Left lung (tissue), 10 donors: ENCODE measurements around the gene MSX1. TPM values are rescaled to one million over a fixed set of nuclear protein-coding genes. Genes with fewer than 3 reads are reported as not detected.

Experiments
- ATAC-seq: fragments of 200-7000 bp; cut with Tn5 transposase; one replicate; pipeline ENCODE4 v1.9.1; 2020; ENCODE audit warnings: moderate library complexity
- DNase-seq, 4 donors: peaks; one replicate each; pipeline ENCODE4 v3.0.0-alpha.2; 2013 to 2020
- H3K27ac ChIP-seq, 2 donors: fragments of 200-600 bp; sonication (generic) in 1 of 2; one replicate each; pipeline versions ENCODE4 v1.5.0 to v1.8.0; 2020 to 2021
- H3K27me3 ChIP-seq, 2 donors: fragments of 200-600 bp; sonication (generic) in 1 of 2; one replicate each; pipeline versions ENCODE4 v1.5.0 to v1.8.0; 2020 to 2021
- H3K36me3 ChIP-seq, 2 donors: fragments of 200-600 bp; sonication (generic) in 1 of 2; one replicate each; pipeline versions ENCODE4 v1.5.0 to v1.8.0; 2020 to 2021
- H3K4me1 ChIP-seq, 2 donors: fragments of 200-600 bp; one replicate each; pipeline ENCODE4 v1.8.0; 2021
- H3K4me3 ChIP-seq, 2 donors: fragments of 200-600 bp; sonication (generic) in 1 of 2; one replicate each; pipeline versions ENCODE4 v1.5.0 to v1.8.0; 2020 to 2021; ENCODE audit warnings: mild to moderate bottlenecking in 1 of 2
- H3K9me3 ChIP-seq, 2 donors: fragments of 200-600 bp; sonication (generic) in 1 of 2; one replicate each; pipeline versions ENCODE4 v1.5.0 to v1.8.0; 2020 to 2021
- CTCF ChIP-seq, 2 donors: fragments of 200-600 bp; sonication (generic) in 1 of 2; IDR thresholded peaks; one replicate each; pipeline versions ENCODE4 v1.5.0 to v1.8.0; 2021; ENCODE audit warnings: antibody characterized with exemption in 2 of 2
- intact Hi-C, 2 donors: fragments of 100-400 bp; cut with DNase I; formaldehyde crosslinking; loops; one replicate each; pipeline versions ENCODE4 v1.11.2 to v1.14.2; 2022
- polyA plus RNA-seq, 6 donors: library from polyadenylated mRNA; unstranded; fragments of 120-200 nt; gene quantifications; one replicate each; pipeline ENCODE4 v1.2.1, GENCODE V29; 2013; ENCODE audit not compliant: insufficient read length in 6 of 6
- total RNA-seq, 2 donors: library from RNA; stranded (reverse); fragmentation: NEBNext Ultra II Directional; extraction: Animal tissue kit (Norgen Biotek cat#: 25700); gene quantifications; one replicate each; pipeline ENCODE4 v1.2.1, GENCODE V29; 2021
- donor health status: DM: no; HTN: yes; CAD: no.
- donor health status: DM: no; HTN: no; CAD: no.

The MSX1 gene
- total and polyA plus RNA-seq, 8 donors = 1.2 to 4.2 (median 2.0) TPM

DNA sequence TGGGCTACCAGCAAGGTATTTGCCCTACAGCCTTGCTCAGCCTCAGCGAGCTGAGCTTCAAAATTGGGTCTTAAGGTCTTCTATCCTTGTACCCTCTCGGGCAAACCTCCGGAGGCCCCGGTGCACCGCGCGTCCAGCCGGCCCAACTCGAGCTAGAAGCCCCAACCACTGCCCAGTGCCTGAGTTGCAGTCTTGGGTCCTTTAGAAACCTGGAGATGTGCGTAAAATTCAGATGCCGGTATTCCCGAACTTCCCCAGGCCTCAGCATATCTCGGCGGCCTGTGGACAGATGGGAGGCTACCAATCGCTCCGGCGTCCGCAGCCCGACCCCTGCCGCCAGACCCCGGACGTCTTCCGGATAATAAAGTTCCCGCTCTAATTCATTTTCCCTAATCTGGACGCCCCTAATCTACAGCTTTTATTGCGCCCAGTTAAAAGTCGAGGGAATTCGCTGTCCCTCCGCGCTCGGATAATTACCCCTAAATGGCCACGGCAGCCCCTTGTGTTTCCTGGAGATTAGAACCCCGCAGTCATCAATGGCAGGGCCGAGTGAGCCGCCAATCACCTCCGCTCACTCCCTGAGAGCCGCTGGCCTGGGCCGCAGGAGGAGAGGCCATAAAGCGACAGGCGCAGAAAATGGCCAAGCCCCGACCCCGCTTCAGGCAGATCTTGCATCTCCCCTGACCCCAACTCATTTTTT lies 1.5 kb upstream of the MSX1 start:
- TF ChIP-seq CTCF (IDR thresholded peaks at IDR 0.05) = no peak
- intact Hi-C loops = no loop called here
- Histone ChIP-seq H3K9me3 (no peaks in the 10 kb centered on the region), H3K4me3 (no peak overlapping the region), H3K4me1 (peaks cover 12 to 43% of the 10 kb centered on the region in 2 donors), H3K36me3 (peaks cover 0 to 4% of the 10 kb centered on the region in 2 donors), H3K27me3 (peaks cover 91 to 100% of the 10 kb centered on the region in 2 donors), H3K27ac (no peak overlapping the region)
- ATAC-seq = no peak
- peak in 2 of 4 donors; percentile 22 to 64 for DNase-seq

GRCh38 chr4:4858527-4859324 lies 739 bp upstream of the MSX1 start:
- peaks cover 6 to 35% of the 10 kb centered on the region in 2 donors for H3K4me1 ChIP-seq
- intact Hi-C loops = no loop called here
- ATAC-seq = no peak

GRCh38 chr4:4859799-4860599 lies 534 bp downstream of the MSX1 start:
- DNase-seq (no peak), ATAC-seq (no peak)
- H3K4me1 ChIP-seq = peaks cover 6 to 35% of the 10 kb centered on the region in 2 donors
- H3K27ac ChIP-seq = peak overlapping the region; percentile 26 to 70
- intact Hi-C loops = no loop called here
- TF ChIP-seq CTCF (IDR thresholded peaks at IDR 0.05) = no peak
- peaks cover 0 to 5% of the 10 kb centered on the region in 2 donors for H3K36me3 ChIP-seq
- H3K9me3 ChIP-seq = no peaks in the 10 kb centered on the region
- H3K4me3 ChIP-seq = peak overlapping the region; percentile 46 to 57
- peaks cover 91 to 100% of the 10 kb centered on the region in 2 donors for H3K27me3 ChIP-seq

More at GRCh38 chr4:4858527-4859324, 739 bp upstream of the MSX1 start:
- TF ChIP-seq CTCF (IDR thresholded peaks at IDR 0.05) = no peak
- Histone ChIP-seq H3K27me3 (peaks cover 91 to 100% of the 10 kb centered on the region in 2 donors), H3K9me3 (no peaks in the 10 kb centered on the region), H3K36me3 (peaks cover 0 to 5% of the 10 kb centered on the region in 2 donors), H3K4me3 (peak overlapping the region; percentile 7 to 57), H3K27ac (no peak overlapping the region)
- peak in 2 of 4 donors; percentile 23 to 30 for DNase-seq

- peaks cover 6 to 35% of the 10 kb centered on the region in 2 donors for H3K4me1 ChIP-seq
- DNase-seq (no peak), ATAC-seq (no peak)
- H3K9me3 ChIP-seq = no peaks in the 10 kb centered on the region
- TF ChIP-seq CTCF (IDR thresholded peaks at IDR 0.05) = no peak
- peaks cover 0 to 5% of the 10 kb centered on the region in 2 donors for H3K36me3 ChIP-seq
- peak overlapping the region; percentile 46 to 57 for H3K4me3 ChIP-seq
- H3K27me3 ChIP-seq = peaks cover 91 to 100% of the 10 kb centered on the region in 2 donors
- peak overlapping the region; percentile 26 to 70 for H3K27ac ChIP-seq
- intact Hi-C loops = no loop called here
These were observed 1.3 kb downstream of the MSX1 start for GRCh38 chr4:4860600-4861389.
